IMR-90 (cell line): Measurements from ENCODE around the gene RCHY1. TPM values are rescaled to one million over a fixed set of nuclear protein-coding genes. Genes with fewer than 3 reads are reported as not detected.

ENCODE experiments used
- ATAC-seq: fragments of 200-7000 bp; cut with Tn5 transposase; 2 replicates; pipeline ENCODE4 v1.9.1; 2020; ENCODE audit warnings: low read depth, mild to moderate bottlenecking, moderate library complexity
- BruUV-seq: library from RNA; stranded (reverse); fragments of 400-500 nt; replicated peaks from 2 replicates; lab custom pipeline; 2021; lab: Mats Ljungman, UMichigan
- CTCF ChIA-PET: fragments of 300-600 bp; formaldehyde crosslinking; extraction: SDS; loops from one replicate; lab custom pipeline; 2021; ENCODE audit warnings: antibody characterized with exemption; lab: Yijun Ruan, JAX
- POLR2A ChIA-PET: fragments of 300-600 bp; sonication (Branson Sonifier 250); formaldehyde crosslinking; loops from one replicate; lab custom pipeline; 2022; ENCODE audit warnings: antibody characterized with exemption; ENCODE audit not compliant: unreplicated experiment; lab: Charles Lee
- DNase-seq: peaks from one replicate; pipeline ENCODE4 v3.0.0; 2013
- H2AFZ ChIP-seq: replicated peaks from 2 replicates; pipeline ENCODE3; 2013; ENCODE audit warnings: low read length, mild to moderate bottlenecking; ENCODE audit not compliant: poor library complexity
- H2AK5ac ChIP-seq: 2 replicates; pipeline ENCODE4 v1.6.1; 2013; ENCODE audit warnings: low read depth, low read length, inconsistent platforms
- H2AK9ac ChIP-seq: replicated peaks from 2 replicates; pipeline ENCODE3; 2013; ENCODE audit warnings: mild to moderate bottlenecking, low read depth, low read length, moderate library complexity; ENCODE audit not compliant: poor library complexity
- H2BK120ac ChIP-seq: 2 replicates; pipeline ENCODE4 v1.6.1; 2013; ENCODE audit warnings: low read depth, low read length, inconsistent platforms
- H2BK15ac ChIP-seq: 3 replicates; pipeline ENCODE4 v1.6.1; 2013; ENCODE audit warnings: low read depth, low read length, inconsistent platforms
- H2BK20ac ChIP-seq: 2 replicates; pipeline ENCODE4 v1.6.1; 2013; ENCODE audit warnings: low read depth, mild to moderate bottlenecking, inconsistent platforms, low read length, moderate library complexity
- H2BK5ac ChIP-seq: 2 replicates; pipeline ENCODE4 v1.6.1; 2013; ENCODE audit warnings: mild to moderate bottlenecking, low read depth, low read length, inconsistent platforms; ENCODE audit not compliant: poor library complexity, severe bottlenecking
- H3K14ac ChIP-seq: replicated peaks from 2 replicates; pipeline ENCODE4 v1.6.1; 2013; ENCODE audit warnings: low read depth, low read length, inconsistent platforms
- H3K18ac ChIP-seq: 2 replicates; pipeline ENCODE4 v1.6.1; 2013; ENCODE audit warnings: low read depth, low read length, control low read depth
- H3K23ac ChIP-seq: 2 replicates; pipeline ENCODE4 v1.6.1; 2013; ENCODE audit warnings: low read depth, low read length, inconsistent platforms
- H3K27ac ChIP-seq: 2 replicates; pipeline ENCODE4 v1.5.1; 2013; ENCODE audit warnings: mild to moderate bottlenecking, control low read depth, low read length; ENCODE audit not compliant: insufficient read depth
- H3K27me3 ChIP-seq: 2 replicates; pipeline ENCODE4 v1.6.1; 2013; ENCODE audit warnings: low read length; ENCODE audit not compliant: control insufficient read depth, insufficient read depth
- H3K36me3 ChIP-seq: 2 replicates; pipeline ENCODE4 v1.6.1; 2013; ENCODE audit warnings: low read length, mixed read lengths; ENCODE audit not compliant: control insufficient read depth, insufficient read depth
- H3K4ac ChIP-seq: 2 replicates; pipeline ENCODE4 v1.6.1; 2013; ENCODE audit warnings: low read depth, low read length, inconsistent platforms
- H3K4me1 ChIP-seq: 2 replicates; pipeline ENCODE4 v1.6.1; 2013; ENCODE audit warnings: low read length, mixed read lengths; ENCODE audit not compliant: control insufficient read depth, insufficient read depth
- H3K4me2 ChIP-seq: 2 replicates; pipeline ENCODE4 v1.6.1; 2013; ENCODE audit warnings: low read depth, mild to moderate bottlenecking, control low read depth, low read length, moderate library complexity
- H3K4me3 ChIP-seq: 2 replicates; pipeline ENCODE4 v1.5.1; 2013; ENCODE audit warnings: low read depth, mild to moderate bottlenecking, control low read depth, low read length, moderate library complexity; ENCODE audit not compliant: insufficient read depth
- H3K56ac ChIP-seq: 2 replicates; pipeline ENCODE4 v1.6.1; 2013; ENCODE audit warnings: low read length, inconsistent platforms; ENCODE audit not compliant: insufficient read depth; ENCODE audit errors: extremely low read depth
- H3K79me1 ChIP-seq, 2 experiments: 2 replicates each; pipeline ENCODE4 v1.6.1; 2013; ENCODE audit warnings: low read length in 2 of 2, inconsistent platforms in 1 of 2, low read depth in 1 of 2
- H3K9ac ChIP-seq: 2 replicates; pipeline ENCODE4 v1.6.1; 2013; ENCODE audit warnings: low read depth, low read length, control low read depth
- H3K9me1 ChIP-seq: 2 replicates; pipeline ENCODE4 v1.6.1; 2013; ENCODE audit warnings: low read length, inconsistent platforms; ENCODE audit not compliant: insufficient read depth
- H3K9me3 ChIP-seq: 2 replicates; pipeline ENCODE4 v1.6.1; 2013; ENCODE audit warnings: low read length; ENCODE audit not compliant: control insufficient read depth, insufficient read depth
- H4K20me1 ChIP-seq: 2 replicates; pipeline ENCODE4 v1.6.1; 2013; ENCODE audit warnings: low read length, inconsistent platforms; ENCODE audit not compliant: insufficient read depth
- H4K5ac ChIP-seq: 2 replicates; pipeline ENCODE4 v1.6.1; 2013; ENCODE audit warnings: mild to moderate bottlenecking, low read depth, low read length, control low read depth
- H4K8ac ChIP-seq, 2 experiments: 2 replicates each; pipeline ENCODE4 v1.6.1; 2013; ENCODE audit warnings: low read depth in 2 of 2, low read length in 2 of 2, control low read depth in 1 of 2, inconsistent platforms in 1 of 2
- H4K91ac ChIP-seq: 2 replicates; pipeline ENCODE4 v1.6.1; 2013; ENCODE audit warnings: low read depth, low read length, inconsistent platforms; ENCODE audit not compliant: insufficient read depth
- BHLHE40 ChIP-seq: fragments of 150-350 bp; IDR thresholded peaks from 2 replicates; pipeline ENCODE4 v1.6.1; 2016; ENCODE audit warnings: mild to moderate bottlenecking, low read depth, low read length
- CEBPB ChIP-seq: IDR thresholded peaks from 2 replicates; pipeline ENCODE4 v1.6.1; 2012; ENCODE audit warnings: low read depth, low read length, improper control_type of control experiment
- FOS ChIP-seq: fragments of 150-350 bp; IDR thresholded peaks from 2 replicates; pipeline ENCODE4 v1.6.1; 2016; ENCODE audit warnings: low read depth, low read length
- MAFK ChIP-seq: IDR thresholded peaks from 2 replicates; pipeline ENCODE4 v1.6.1; 2012; ENCODE audit warnings: low read depth, low read length, improper control_type of control experiment
- MAZ ChIP-seq: IDR thresholded peaks from 2 replicates; pipeline ENCODE4 v1.6.1; 2012; ENCODE audit warnings: low read depth, mild to moderate bottlenecking, low read length, improper control_type of control experiment, moderate library complexity, borderline replicate concordance
- MXI1 ChIP-seq: IDR thresholded peaks from 2 replicates; pipeline ENCODE4 v1.6.1; 2012; ENCODE audit warnings: low read depth, mild to moderate bottlenecking, low read length, moderate library complexity, borderline replicate concordance
- NFE2L2 ChIP-seq: fragments of 150-350 bp; IDR thresholded peaks from 2 replicates; pipeline ENCODE4 v1.6.1; 2016; ENCODE audit warnings: low read depth, mild to moderate bottlenecking, low read length
- POLR2A ChIP-seq: IDR thresholded peaks from 2 replicates; pipeline ENCODE4 v1.6.1; 2012; ENCODE audit warnings: mild to moderate bottlenecking, low read depth, low read length
- RAD21 ChIP-seq: IDR thresholded peaks from 2 replicates; pipeline ENCODE4 v1.6.1; 2012; ENCODE audit warnings: low read length, improper control_type of control experiment
- RCOR1 ChIP-seq: IDR thresholded peaks from 2 replicates; pipeline ENCODE4 v1.6.1; 2012; ENCODE audit warnings: mild to moderate bottlenecking, low read length, improper control_type of control experiment; ENCODE audit not compliant: insufficient replicate concordance
- RFX5 ChIP-seq: IDR thresholded peaks from 2 replicates; pipeline ENCODE4 v1.8.0; 2012; ENCODE audit warnings: low read depth, mild to moderate bottlenecking, low read length, moderate library complexity
- SMC3 ChIP-seq: fragments of 150-350 bp; IDR thresholded peaks from 2 replicates; pipeline ENCODE4 v1.6.1; 2016; ENCODE audit warnings: low read depth, mild to moderate bottlenecking, antibody characterized with exemption, low read length, moderate library complexity
- WGBS, 2 experiments: methylation state at CpG; one replicate each; pipeline versions ENCODE4 v1.1.5 to v1.1.7; 2013; ENCODE audit warnings: missing lambda C conversion rate in 2 of 2; ENCODE audit not compliant: insufficient read length in 1 of 2; ENCODE audit errors: extremely low coverage in 2 of 2; 5-methylcytosine and 5-hydroxymethylcytosine counted together
- dilution Hi-C: fragments of 300-500 bp; cut with HindIII; formaldehyde crosslinking; loops from one replicate; pipeline ENCODE4 v1.14.3; 2018; ENCODE audit warnings: low sequenced_read_pairs; ENCODE audit not compliant: unreplicated experiment
- in situ Hi-C: fragments of 300-500 bp; cut with MboI; formaldehyde crosslinking; loops from 3 replicates; pipeline ENCODE4 v1.14.3; 2019; ENCODE audit warnings: low sequenced_read_pairs, inconsistent platforms, mixed read lengths
- intact Hi-C: fragments of 100-400 bp; cut with micrococcal nuclease; formaldehyde crosslinking; loops from 2 replicates; pipeline ENCODE4 v1.10.0; 2022
- polyA plus RNA-seq, 3 experiments: library from polyadenylated mRNA; depleted of rRNA; stranded (reverse); fragments of >200 nt; gene quantifications; 2 replicates each; pipeline ENCODE4 v1.2.3, GENCODE V29; 2012; ENCODE audit warnings: low replicate concordance in 1 of 3
- total RNA-seq: library from RNA; depleted of rRNA; stranded (reverse); fragments of >200 nt; gene quantifications from 2 replicates; pipeline ENCODE4 v1.2.3, GENCODE V29; 2012
- TF ChIP-seq, protein P1 (sequence below): fragments of 150-350 bp; IDR thresholded peaks from 2 replicates; pipeline ENCODE4 v1.6.1; 2016; ENCODE audit warnings: low read depth, mild to moderate bottlenecking, low read length, moderate library complexity, borderline replicate concordance

The RCHY1 gene
- total and polyA plus RNA-seq, 2 of the 4 experiments (the other 2 are of a cell fraction) = 20.1 to 22.4 TPM

DNA sequence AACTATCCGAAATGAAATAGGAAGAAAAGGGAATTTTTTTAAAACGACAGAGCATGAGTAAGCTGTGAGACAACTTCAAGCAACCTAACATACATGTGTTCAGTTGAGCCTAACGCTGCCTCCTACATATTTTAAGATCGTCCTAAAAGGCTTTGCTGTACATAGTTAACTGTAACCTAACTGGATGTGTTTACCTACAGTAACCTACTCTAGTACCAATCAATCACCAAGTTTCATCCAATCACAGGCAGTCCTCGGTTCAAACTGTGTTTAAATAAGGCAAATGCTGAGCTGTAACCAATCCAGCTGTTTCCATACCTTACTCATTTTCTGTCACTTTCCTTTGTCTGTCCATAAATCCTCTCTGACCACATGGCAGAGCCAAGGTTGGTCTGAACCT, 17.1 kb downstream of the RCHY1 start:
- H3K4ac ChIP-seq = no peak overlapping the region
- no peak for TF ChIP-seq CEBPB
- TF ChIP-seq, protein P1, sequence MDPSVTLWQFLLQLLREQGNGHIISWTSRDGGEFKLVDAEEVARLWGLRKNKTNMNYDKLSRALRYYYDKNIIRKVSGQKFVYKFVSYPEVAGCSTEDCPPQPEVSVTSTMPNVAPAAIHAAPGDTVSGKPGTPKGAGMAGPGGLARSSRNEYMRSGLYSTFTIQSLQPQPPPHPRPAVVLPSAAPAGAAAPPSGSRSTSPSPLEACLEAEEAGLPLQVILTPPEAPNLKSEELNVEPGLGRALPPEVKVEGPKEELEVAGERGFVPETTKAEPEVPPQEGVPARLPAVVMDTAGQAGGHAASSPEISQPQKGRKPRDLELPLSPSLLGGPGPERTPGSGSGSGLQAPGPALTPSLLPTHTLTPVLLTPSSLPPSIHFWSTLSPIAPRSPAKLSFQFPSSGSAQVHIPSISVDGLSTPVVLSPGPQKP = no peak
- no peak for TF ChIP-seq RAD21
- no peak for TF ChIP-seq SMC3
- no peak for TF ChIP-seq RCOR1
- TF ChIP-seq MAFK = no peak
- no peak for TF ChIP-seq POLR2A
- no peak for TF ChIP-seq FOS
- no peak for TF ChIP-seq MAZ
- no peak for TF ChIP-seq NFE2L2
- no peak for TF ChIP-seq BHLHE40
- no peak for TF ChIP-seq RFX5
- no peak for TF ChIP-seq MXI1
- dilution Hi-C loops = no loop called here
- ChIA-PET CTCF (interaction anchor here (0.8 to 1.3 kb wide), 2 partner anchors 11 to 564 kb away, joined by 3 read pairs; partner anchors contain the start of gene PARM1), POLR2A (no interaction called here)
- peak overlapping the region; percentile 46 for H2BK5ac ChIP-seq
- peak overlapping the region; percentile 10; the same call in 1 of the 2 replicates for H3K23ac ChIP-seq
- 29% methylated on average over 1 of the region's 5 CpGs; no CpG with 5 or more reads in 1 of the 2 experiments for WGBS, 2 experiments
- H3K4me2 ChIP-seq = peak overlapping the region; percentile 94
- H3K9me1 ChIP-seq = no peaks in the 10 kb centered on the region
- H3K36me3 ChIP-seq = peaks cover 7% of the 10 kb centered on the region
- no peak overlapping the region for H4K91ac ChIP-seq
- peak; percentile 59 for DNase-seq
- H3K18ac ChIP-seq = peak overlapping the region; percentile 63; the same call in 1 of the 2 replicates
- H3K4me1 ChIP-seq = peaks cover 2% of the 10 kb centered on the region; the same call in 1 of the 2 replicates
- ATAC-seq = peak; percentile 75
- no peak overlapping the region for H2AFZ ChIP-seq
- H2BK120ac ChIP-seq = no peak overlapping the region
- peaks cover 4% of the 10 kb centered on the region; the same call in 1 of the 2 replicates for H3K9me3 ChIP-seq
- H2AK5ac ChIP-seq = no peak overlapping the region; the same call in 1 of the 2 replicates
- no peaks in the 10 kb centered on the region for H3K27me3 ChIP-seq
- intact Hi-C loops = loop anchor here (10.0 kb wide), 1 partner anchor 152 kb away; no protein-coding TSS in a partner anchor
- H4K5ac ChIP-seq = peak overlapping the region; percentile 53; the same call in 1 of the 2 replicates
- no peak overlapping the region for H3K56ac ChIP-seq
- 0 out of 2 replicates have a peak overlapping the region, but pooled peaks have one; percentile 3 for H3K14ac ChIP-seq
- H2BK15ac ChIP-seq = no peak overlapping the region
- H3K79me1 ChIP-seq = peaks cover 11 to 15% of the 10 kb centered on the region in 2 experiments; a peak in 3 of 4 replicates
- no peaks in the 10 kb centered on the region for H4K20me1 ChIP-seq
- H3K4me3 ChIP-seq = peak overlapping the region; percentile 35; the same call in 1 of the 2 replicates
- no peak overlapping the region for H3K9ac ChIP-seq
- in situ Hi-C loops = loop anchor here (25.0 kb wide), 1 partner anchor 1160 kb away; no protein-coding TSS in a partner anchor
- H2AK9ac ChIP-seq = no peak overlapping the region
- H4K8ac ChIP-seq = peak overlapping the region in 1 of 2 experiments; percentile 7; a peak in 2 of 4 replicates
- H3K27ac ChIP-seq = no peak overlapping the region
- BruUV-seq = no TSS peak
- no peak overlapping the region for H2BK20ac ChIP-seq
